ENCODE data around the gene CPNE1. TPM values are rescaled to one million over a fixed set of nuclear protein-coding genes. Genes with fewer than 3 reads are reported as not detected.

The CPNE1 gene
- total and polyA plus RNA-seq, 2 of the 8 experiments (the other 6 are each of a cell fraction or from before 2014, with no cell fraction given), result 294 to 346 TPM

- H3K56ac ChIP-seq (replicated peaks; ENCODE audit: insufficient read length, low read depth, low read length), result no peak overlapping the region
- H4K20me1 ChIP-seq (replicated peaks in 1 of 2; ENCODE audit: control insufficient read depth in 1 of 2, insufficient read depth in 2 of 2, low read length in 2 of 2), result peaks cover 40 to 51% of the 10 kb centered on the region in 2 experiments
- H4K8ac ChIP-seq (ENCODE audit: extremely low read depth, insufficient read depth, low read length), result no peak overlapping the region
- H2AFZ ChIP-seq (ENCODE audit: low read length), result no peak overlapping the region
- H2AK5ac ChIP-seq (ENCODE audit: low read depth, low read length), result no peak overlapping the region
- 46% methylated on average over 2 of the region's 2 CpGs; no CpG with 5 or more reads in 1 of the 2 experiments for whole genome bisulfite sequencing, 2 experiments (ENCODE audit: extremely low coverage in 1 of 2, insufficient coverage in 1 of 2, insufficient read length in 1 of 2, insufficient replicate concordance in 2 of 2, low coverage in 1 of 2, low lambda C conversion rate in 2 of 2, missing lambda C conversion rate in 1 of 2)
- H3K79me2 ChIP-seq (ENCODE audit: control insufficient read depth in 1 of 2, insufficient read depth in 2 of 2, low read length in 2 of 2), result peaks cover 61 to 72% of the 10 kb centered on the region in 2 experiments
- H3K27ac ChIP-seq (ENCODE audit: low read depth, low read length), result no peak overlapping the region
- no peak overlapping the region for H2BK20ac ChIP-seq (ENCODE audit: low read length)
- H2BK5ac ChIP-seq (ENCODE audit: low read depth, low read length), result no peak overlapping the region
- ChIA-PET POLR2A (ENCODE audit: partially characterized antibody) (interaction anchor here (1.1 to 4.7 kb wide), 12 partner anchors 9 to 292 kb away, joined by 3 to 43 read pairs (median 8); partner anchors contain the start of genes RBM39, SCAND1 and SPAG4), CTCF (ENCODE audit: partially characterized antibody) (no interaction called here)
- FAIRE-seq (no peak), DNase-seq (ENCODE audit: low read depth in 1 of 2, low spot score in 2 of 2) (no peak)
- H3K4me3 ChIP-seq (ENCODE audit: extremely low read depth in 1 of 4, insufficient read depth in 2 of 4, low read depth in 3 of 4, low read length in 4 of 4), result peak overlapping the region; percentile 92 to 100 (median 98); a peak in 6 of 8 replicates
- peak overlapping the region in 2 of 4 experiments; percentile 9 to 13; a peak in 3 of 7 replicates for H3K9ac ChIP-seq (replicated peaks in 1 of 4; ENCODE audit: extremely low read depth in 1 of 4, low read depth in 3 of 4, low read length in 3 of 4)
- H2BK12ac ChIP-seq (ENCODE audit: low read depth, low read length), result no peak overlapping the region
- no peaks in the 10 kb centered on the region for H3K36me3 ChIP-seq (ENCODE audit: control insufficient read depth in 2 of 4, insufficient read depth in 4 of 4, low read length in 3 of 4)
- no peaks in the 10 kb centered on the region for H3K9me3 ChIP-seq (ENCODE audit: insufficient read depth in 2 of 2, low read depth in 1 of 2, low read length in 1 of 2)
- no peak overlapping the region for H4K5ac ChIP-seq (ENCODE audit: insufficient read length, low read depth, low read length)
- H3K27me3 ChIP-seq (replicated peaks in 1 of 4; ENCODE audit: control insufficient read depth in 3 of 4, extremely low read depth in 1 of 4, insufficient read depth in 3 of 4, low read length in 3 of 4), result no peaks in the 10 kb centered on the region
- no peak overlapping the region for H3K14ac ChIP-seq (ENCODE audit: insufficient read length)
- peaks cover 0 to 7% (median 0%) of the 10 kb centered on the region in 4 experiments; a peak in 3 of 7 replicates for H3K4me1 ChIP-seq (replicated peaks in 1 of 4; ENCODE audit: control insufficient read depth in 3 of 4, insufficient read depth in 4 of 4, low read length in 3 of 4)
- no peak overlapping the region for H2BK120ac ChIP-seq (replicated peaks; ENCODE audit: low read depth, low read length)
- peaks cover 9% of the 10 kb centered on the region for H3K23me2 ChIP-seq (ENCODE audit: low read depth, low read length)
- no peak overlapping the region for H3K18ac ChIP-seq (ENCODE audit: extremely low read depth, low read length)
- no peak overlapping the region for H4K91ac ChIP-seq (replicated peaks; ENCODE audit: insufficient read length, low read length)
- no peak overlapping the region for H2BK15ac ChIP-seq (ENCODE audit: low read length)
- no peak overlapping the region for H3K4ac ChIP-seq (replicated peaks; ENCODE audit: insufficient read length, low read depth, low read length)
- no peak overlapping the region for H3K23ac ChIP-seq (ENCODE audit: insufficient read length)
- no peak for TF ChIP-seq MAFK (IDR thresholded peaks at IDR 0.05; ENCODE audit: low read depth, low read length)
- TF ChIP-seq CBX5 (IDR thresholded peaks at IDR 0.05; ENCODE audit: low read depth, low read length), result no peak
- no peak for TF ChIP-seq CBX8 (IDR thresholded peaks at IDR 0.05; ENCODE audit: borderline replicate concordance, low read depth, low read length)
- no peak for TF ChIP-seq RBBP5 (IDR thresholded peaks at IDR 0.05; ENCODE audit: borderline replicate concordance, low read depth, low read length)
- TF ChIP-seq RNF2 (IDR thresholded peaks at IDR 0.05; ENCODE audit: borderline replicate concordance, low read depth, low read length, missing control alignments, poor library complexity, severe bottlenecking), result no peak
- no peak for TF ChIP-seq EGR1 (IDR thresholded peaks at IDR 0.05; ENCODE audit: borderline replicate concordance, low read depth, low read length)
- H3K79me1 ChIP-seq (ENCODE audit: low read depth, low read length), result no peaks in the 10 kb centered on the region
- H3K4me2 ChIP-seq (ENCODE audit: insufficient read depth in 1 of 2, low read depth in 2 of 2, low read length in 2 of 2), result peak overlapping the region; percentile 90 to 93
These were observed 2.1 kb downstream of the CPNE1 start for GRCh38 chr20:35662551-35662950.
